GM18507 (cell line): ENCODE data around the gene PTPRD.
"Not testable (repeated sequence)": the region's sequence is repeated elsewhere in the genome, so short reads cannot be mapped to it uniquely, and the experiment has no call there.

Source experiments
- DNase-seq: peaks from one replicate; pipeline ENCODE4 v3.0.0; 2011; ENCODE audit warnings: low read depth; ENCODE audit not compliant: insufficient read length; ENCODE audit errors: extremely low spot score
- FAIRE-seq: peaks from 2 replicates; lab custom pipeline; 2011; peaks lifted over from hg19 to GRCh38; lab: Jason Lieb, UNC

Gene PTPRD

DNA sequence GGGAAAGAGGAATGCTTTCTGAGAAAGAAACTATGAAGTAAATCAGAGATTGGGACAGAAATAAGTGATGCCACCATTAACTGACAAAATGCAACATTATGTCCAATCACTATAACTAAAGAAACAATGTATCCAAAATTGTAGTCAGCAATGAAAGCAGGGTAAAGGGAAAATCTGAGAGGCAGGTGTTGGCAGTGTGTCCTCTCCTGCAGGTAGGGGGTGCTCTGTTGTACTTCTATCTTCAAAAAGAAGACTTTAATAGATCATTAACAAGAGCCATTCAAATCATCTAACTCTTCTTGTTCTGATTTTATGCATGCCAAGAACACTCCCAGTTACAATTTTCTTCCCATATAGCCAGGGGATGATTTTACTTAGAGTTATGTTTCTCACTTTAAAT, 1275.7 kb downstream of the PTPRD start:
- DNase-seq, result no peak
- no peak for FAIRE-seq

DNA sequence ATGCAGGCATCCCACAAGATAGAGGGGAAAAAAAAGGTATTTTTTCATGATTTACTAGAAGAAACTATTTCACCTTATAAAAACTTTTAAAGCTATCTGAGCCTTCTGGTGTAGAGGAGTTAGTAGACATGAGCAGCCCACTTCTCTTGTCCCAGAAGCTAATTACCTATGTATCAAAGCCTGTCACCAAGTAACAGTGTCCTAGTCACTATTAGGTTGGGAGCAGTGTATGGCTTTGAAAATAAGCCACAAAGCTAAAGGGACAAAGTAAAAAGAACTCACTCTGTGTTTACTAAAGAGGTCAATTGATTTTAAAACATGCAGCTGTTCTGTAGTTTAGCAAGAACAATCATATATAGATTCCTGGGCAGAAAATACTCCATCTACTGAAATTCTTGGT, 1286.1 kb downstream of the PTPRD start:
- no peak for FAIRE-seq

DNA sequence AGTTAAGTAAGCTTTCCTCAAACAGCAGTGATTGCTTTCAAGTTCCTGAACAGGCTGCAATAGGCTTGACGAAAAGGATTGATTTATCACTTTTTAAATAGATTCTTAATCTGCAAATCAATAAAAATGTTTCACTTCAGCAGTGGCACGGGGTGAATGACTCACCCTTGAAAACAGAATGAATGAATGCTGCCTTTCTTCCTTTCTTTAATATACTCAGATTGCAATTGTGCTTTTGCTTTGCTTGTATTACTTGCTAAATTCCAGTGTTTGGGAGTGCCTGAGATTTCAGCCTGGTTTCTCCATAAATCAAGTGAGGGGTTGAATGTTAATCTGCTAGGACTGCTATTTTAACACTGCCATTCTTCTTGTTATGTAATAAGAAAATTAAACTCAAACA, 1293.8 kb downstream of the PTPRD start:
- DNase-seq, result no peak
- FAIRE-seq, result no peak

More for the DNA sequence above, 1286.1 kb downstream of the PTPRD start:
- no peak for DNase-seq

GRCh38 chr9:9310743-9311142, 1302.1 kb downstream of the PTPRD start:
- DNase-seq, FAIRE-seq: not testable (repeated sequence)

- no peak for FAIRE-seq
Measured at GRCh38 chr9:9305600-9305999, 1307.2 kb downstream of the PTPRD start.

GRCh38 chr9:9299134-9299533, 1313.7 kb downstream of the PTPRD start:
- FAIRE-seq (no peak), DNase-seq (no peak)

More at GRCh38 chr9:9305600-9305999, 1307.2 kb downstream of the PTPRD start:
- no peak for DNase-seq

GRCh38 chr9:9286001-9286400, 1326.8 kb downstream of the PTPRD start:
- DNase-seq, result no peak
- FAIRE-seq, result no peak

GRCh38 chr9:9284201-9284600, 1328.6 kb downstream of the PTPRD start:
- no peak for FAIRE-seq
- no peak for DNase-seq

DNA sequence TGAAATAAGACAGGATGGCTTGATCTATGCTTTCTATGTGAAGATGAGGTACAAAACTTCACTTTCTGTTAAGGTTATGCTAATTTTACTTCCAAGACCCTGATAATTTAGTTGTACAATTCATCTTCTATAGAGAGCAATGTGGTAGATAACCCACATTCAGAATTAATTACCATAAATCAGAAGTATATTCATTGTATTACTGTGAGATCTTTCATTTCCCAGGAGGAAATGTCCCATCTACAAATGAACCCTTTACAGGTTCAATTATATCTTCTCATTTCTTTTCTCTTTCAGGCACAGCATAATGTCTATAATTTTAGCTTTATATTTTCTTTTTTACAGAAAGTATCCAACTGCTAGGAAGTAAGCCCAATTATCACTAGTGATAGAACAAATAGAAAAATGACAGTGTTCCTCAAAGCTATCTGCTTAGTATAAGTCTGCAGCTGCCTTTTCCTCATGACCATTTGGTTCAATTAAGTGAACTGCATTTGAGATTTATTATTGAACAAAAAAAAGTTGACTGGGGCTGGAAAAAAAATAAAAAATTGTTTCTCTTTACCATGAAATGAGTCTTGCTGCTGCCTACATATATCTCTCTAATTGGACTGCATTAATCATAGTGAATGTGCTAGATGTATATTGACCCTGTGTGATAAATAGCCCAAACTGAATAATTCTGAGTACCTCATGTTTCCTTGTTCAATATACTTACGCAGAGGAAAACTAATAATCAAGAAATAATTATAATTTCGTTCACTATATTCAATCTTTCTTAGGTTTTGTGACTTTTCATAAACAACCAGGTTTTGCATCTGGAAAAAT, 1329.4 kb downstream of the PTPRD start:
- no peak for FAIRE-seq
- no peak for DNase-seq

DNA sequence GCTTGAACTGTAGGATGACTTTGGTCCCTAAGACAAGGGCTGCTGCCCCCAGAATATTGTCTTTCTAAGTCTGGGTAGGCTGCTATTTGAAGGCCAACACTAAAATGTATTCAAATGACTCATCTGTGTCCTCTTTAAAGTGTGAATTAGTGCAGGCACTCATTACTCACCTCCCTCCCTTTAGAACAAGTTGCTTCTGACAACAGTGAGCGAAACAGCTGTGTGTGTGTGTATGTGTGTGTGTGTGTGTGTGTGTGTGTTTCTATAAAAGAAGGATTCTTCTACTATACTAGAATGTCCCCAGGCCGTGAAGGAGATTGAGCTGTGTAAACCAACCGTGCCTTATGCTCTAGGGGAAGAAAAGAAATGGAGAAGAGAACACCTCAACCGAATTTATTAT, 1337.2 kb downstream of the PTPRD start:
- DNase-seq (no peak), FAIRE-seq (no peak)

- DNase-seq (no peak), FAIRE-seq (no peak)
Measured at GRCh38 chr9:9257999-9258498, 1354.8 kb downstream of the PTPRD start.

- no peak for FAIRE-seq
- DNase-seq, result no peak
Measured at GRCh38 chr9:9246726-9247125, 1366.1 kb downstream of the PTPRD start.

- FAIRE-seq, result no peak
Measured at GRCh38 chr9:9231946-9232345, 1380.9 kb downstream of the PTPRD start.

GRCh38 chr9:9229269-9229668, 1383.5 kb downstream of the PTPRD start:
- FAIRE-seq (no peak), DNase-seq (no peak)

More at GRCh38 chr9:9231946-9232345, 1380.9 kb downstream of the PTPRD start:
- DNase-seq, result no peak

DNA sequence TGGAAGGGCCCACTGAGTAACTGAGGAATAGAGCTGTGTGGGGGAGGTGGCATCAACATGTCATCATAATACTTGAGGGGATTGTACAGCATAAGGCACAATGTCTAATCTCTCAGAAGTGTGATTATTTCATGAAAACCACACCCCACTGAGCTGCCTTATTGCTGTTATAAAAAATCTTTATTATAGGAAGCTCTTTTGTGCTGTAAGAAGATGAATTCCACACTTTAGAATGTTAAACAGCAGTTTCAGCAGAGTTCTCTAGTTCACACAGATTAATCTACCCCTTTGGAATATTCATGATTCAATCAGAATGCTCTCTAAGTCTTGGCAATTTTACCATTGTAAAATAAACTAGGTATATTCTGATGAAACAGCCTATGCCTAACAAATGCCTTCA, 1389.6 kb downstream of the PTPRD start:
- no peak for DNase-seq
- no peak for FAIRE-seq

DNA sequence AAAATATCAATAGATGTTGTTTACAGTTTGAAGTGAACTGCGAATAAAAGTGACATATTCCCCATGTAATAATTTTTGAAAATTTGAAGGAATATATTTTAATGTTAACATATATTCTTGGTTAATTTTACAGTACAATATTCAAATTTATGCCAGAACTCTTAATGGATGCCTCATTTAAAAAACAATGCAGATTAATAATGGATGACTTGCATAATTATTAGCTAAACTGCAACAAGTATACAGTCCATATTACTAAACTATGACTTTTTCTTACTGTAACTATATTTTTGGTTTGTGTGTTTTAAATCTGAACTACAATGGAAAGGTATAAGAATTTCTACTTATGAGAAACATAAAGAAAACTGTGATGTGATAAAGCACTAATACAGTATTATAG, 1390.1 kb downstream of the PTPRD start:
- DNase-seq, result no peak
- no peak for FAIRE-seq

DNA sequence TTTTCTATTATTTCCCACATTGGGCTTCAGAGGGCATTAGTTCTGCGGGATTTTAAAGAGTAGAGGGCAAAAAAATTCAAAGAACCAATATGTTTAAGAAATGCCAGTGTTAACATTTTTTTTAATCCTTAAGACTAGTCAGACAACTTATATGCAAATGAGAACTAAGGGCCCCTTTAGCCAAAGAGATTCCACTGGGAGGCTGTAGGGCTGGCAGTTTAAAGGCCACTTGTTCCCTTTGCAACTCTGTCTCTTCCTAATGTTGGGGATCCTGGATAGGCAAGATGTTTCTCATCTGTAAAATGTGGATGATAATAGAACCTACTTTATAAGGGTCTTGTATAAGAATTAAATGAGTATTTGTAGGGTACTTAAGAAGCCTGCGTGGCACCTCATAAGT, 1395.9 kb downstream of the PTPRD start:
- FAIRE-seq, result no peak
- DNase-seq, result no peak

DNA sequence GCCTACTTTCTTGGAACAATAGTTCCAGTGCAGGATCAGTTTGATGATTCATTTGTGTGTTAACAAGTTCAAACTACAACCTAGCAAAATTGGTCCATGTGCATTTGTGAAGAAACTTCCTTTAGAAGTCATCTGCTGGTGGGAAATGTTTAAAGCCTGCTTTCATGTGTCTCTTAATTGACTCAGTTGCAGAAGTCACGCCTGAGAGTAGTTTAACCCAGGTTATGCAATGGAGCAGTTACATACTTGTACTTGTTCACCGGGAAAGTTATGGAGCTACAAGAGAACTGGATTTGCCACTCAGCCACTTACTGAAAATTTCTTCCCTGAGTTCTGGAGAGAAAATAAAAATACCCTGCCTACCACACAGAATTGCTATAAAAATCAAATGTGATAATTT, 1397.8 kb downstream of the PTPRD start:
- no peak for FAIRE-seq
- DNase-seq, result no peak

GRCh38 chr9:9214066-9214465, 1398.7 kb downstream of the PTPRD start:
- FAIRE-seq (no peak), DNase-seq (no peak)

DNA sequence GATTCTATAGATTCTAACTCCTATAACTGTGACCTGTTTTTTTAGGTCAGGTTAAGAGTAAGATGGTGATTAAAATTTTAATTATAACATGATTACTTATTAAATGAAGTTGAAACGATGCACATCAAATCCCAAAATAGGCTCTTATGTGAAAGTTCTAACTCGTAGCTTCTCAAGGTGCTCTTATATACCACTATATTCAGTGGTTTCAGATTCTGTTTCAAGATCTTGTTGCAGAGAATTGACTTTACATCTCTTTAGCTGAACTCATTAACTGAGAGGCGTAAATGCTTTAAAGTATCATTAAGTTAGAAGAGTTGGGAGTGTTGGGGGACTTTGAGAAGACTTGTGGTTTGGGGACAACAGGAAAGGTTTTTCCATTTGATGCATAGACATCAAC, 1399.8 kb downstream of the PTPRD start:
- FAIRE-seq (no peak), DNase-seq (no peak)

DNA sequence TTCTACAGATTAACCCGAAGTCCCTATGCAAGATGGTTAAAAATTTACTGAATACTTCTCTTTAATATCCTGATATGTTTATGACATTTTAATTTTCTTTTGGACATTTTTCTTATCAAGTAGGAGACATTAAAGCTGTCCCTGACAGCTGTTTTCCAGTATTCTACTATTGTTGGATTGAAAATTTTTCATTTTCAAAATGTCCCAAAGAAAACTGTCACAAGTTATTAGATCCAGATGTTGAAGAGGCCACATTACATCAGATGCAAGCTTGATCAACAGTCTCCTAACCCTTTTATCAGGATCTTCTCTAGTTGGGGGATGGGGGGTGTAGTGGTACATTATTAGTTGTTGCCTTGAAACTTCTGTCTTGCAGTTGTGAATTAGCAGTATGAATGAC, 1410.5 kb downstream of the PTPRD start:
- no peak for FAIRE-seq
- DNase-seq, result no peak
